ENCODE data around the gene ATP5ME. TPM values are rescaled to one million over a fixed set of nuclear protein-coding genes. Genes with fewer than 3 reads are reported as not detected.
A peak's percentile ranks its signal among the peaks of the same experiment; 100 is the strongest.

The ATP5ME gene
- total and polyA plus RNA-seq, 8 donors = 88.4 to 318 (median 115) TPM

DNA sequence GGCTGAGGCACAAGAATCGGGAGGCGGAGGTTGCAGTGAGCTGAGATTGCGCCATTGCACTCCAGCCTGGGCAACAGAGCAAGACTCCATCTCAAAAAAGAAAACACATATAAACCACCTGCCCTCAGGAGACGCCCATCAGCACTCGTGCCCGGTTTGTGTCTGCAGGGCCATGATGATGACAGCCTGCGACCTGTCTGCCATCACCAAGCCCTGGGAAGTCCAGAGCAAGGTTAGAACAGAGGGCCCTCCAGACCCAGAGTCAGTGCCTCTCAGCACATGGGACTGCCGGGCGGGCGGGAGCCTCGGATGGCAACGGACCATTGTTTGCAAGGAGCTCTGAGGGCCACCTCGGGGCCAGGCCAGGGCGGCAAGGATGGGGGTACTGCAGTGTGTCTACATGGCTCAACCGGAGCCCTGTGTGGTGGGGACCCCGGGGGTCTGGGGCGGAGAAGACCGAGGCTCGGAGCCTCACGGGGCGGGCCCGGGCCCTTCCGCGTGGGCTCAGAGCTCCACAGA is 9.3 kb downstream of the ATP5ME start:
- no peak overlapping the region for H3K4me3 ChIP-seq
- FAIRE-seq = no peak

DNA sequence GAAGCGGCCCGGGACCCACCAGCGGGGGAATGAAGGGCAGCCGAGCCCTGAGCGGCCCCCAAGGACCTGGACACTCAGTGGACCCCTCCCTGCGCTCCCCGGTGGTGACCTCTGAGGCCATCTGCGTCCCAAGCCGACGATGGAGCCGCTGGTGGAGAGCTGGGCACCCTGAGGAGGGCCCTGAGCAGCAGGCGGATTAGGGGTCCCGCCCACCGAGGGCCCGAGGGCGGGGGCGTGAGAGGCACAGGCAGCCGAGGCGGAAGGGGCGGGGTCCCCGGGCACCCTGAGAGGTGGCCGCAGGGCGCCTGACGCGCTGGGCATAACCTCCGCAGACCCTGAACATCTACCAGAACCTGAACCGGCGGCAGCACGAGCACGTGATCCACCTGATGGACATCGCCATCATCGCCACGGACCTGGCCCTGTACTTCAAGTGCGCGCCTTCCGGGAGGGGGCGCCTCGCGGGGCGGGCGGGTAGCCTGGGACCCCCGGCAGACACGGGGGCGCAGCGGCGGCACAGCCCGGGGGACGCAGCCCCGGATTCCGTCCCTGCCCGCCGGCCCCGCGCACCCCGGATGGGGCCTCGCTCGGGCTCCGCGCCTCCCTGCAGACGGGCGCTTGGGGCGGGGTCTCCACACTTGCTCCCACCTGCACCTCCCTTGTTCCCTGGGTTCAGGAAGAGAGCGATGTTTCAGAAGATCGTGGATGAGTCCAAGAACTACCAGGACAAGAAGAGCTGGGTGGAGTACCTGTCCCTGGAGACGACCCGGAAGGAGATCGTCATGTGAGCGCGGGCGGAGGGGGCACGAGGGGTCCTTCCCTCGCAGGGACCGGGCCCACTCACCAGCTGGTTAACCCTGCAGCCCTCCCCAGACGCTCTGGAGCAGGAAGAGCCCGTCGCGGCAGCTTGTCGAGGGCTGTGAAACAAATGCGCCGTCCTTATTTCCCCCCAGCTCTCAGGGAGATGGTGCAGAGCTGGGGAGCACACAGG is 10.3 kb downstream of the ATP5ME start:
- FAIRE-seq (no peak), DNase-seq (peak in 4 of 6 donors; percentile 14 to 72 (median 68)), ATAC-seq (peak; percentile 73 to 87 (median 76))
- no peaks in the 10 kb centered on the region for H3K4me1 ChIP-seq
- TF ChIP-seq, protein P1, sequence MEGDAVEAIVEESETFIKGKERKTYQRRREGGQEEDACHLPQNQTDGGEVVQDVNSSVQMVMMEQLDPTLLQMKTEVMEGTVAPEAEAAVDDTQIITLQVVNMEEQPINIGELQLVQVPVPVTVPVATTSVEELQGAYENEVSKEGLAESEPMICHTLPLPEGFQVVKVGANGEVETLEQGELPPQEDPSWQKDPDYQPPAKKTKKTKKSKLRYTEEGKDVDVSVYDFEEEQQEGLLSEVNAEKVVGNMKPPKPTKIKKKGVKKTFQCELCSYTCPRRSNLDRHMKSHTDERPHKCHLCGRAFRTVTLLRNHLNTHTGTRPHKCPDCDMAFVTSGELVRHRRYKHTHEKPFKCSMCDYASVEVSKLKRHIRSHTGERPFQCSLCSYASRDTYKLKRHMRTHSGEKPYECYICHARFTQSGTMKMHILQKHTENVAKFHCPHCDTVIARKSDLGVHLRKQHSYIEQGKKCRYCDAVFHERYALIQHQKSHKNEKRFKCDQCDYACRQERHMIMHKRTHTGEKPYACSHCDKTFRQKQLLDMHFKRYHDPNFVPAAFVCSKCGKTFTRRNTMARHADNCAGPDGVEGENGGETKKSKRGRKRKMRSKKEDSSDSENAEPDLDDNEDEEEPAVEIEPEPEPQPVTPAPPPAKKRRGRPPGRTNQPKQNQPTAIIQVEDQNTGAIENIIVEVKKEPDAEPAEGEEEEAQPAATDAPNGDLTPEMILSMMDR (IDR thresholded peaks at IDR 0.05) = no peak
- intact Hi-C loops (cut with DNase I) = no loop called here
- H3K9me3 ChIP-seq = no peaks in the 10 kb centered on the region
- WGBS, 2 donors = 3 to 4% methylated on average over 67 to 80 of the region's 80 CpGs
- H3K27me3 ChIP-seq = no peaks in the 10 kb centered on the region
- no peaks in the 10 kb centered on the region for H3K36me3 ChIP-seq
- peak overlapping the region in 1 of 4 donors; percentile 22 for H3K27ac ChIP-seq
- H3K4me3 ChIP-seq = peak overlapping the region; percentile 44 to 61 (median 56)

More for the DNA sequence above, 9.3 kb downstream of the ATP5ME start:
- WGBS, 2 donors = 89 to 97% methylated on average over 24 of the region's 24 CpGs
- ATAC-seq (no peak), DNase-seq (peak in 4 of 6 donors; percentile 12 to 72 (median 40))
- H3K27ac ChIP-seq = no peak overlapping the region
- H3K4me1 ChIP-seq = no peaks in the 10 kb centered on the region
- no peaks in the 10 kb centered on the region for H3K9me3 ChIP-seq
- H3K36me3 ChIP-seq = no peaks in the 10 kb centered on the region
- no peaks in the 10 kb centered on the region for H3K27me3 ChIP-seq
- TF ChIP-seq, protein P1 (IDR thresholded peaks at IDR 0.05) = no peak
- intact Hi-C loops (cut with DNase I) = no loop called here

DNA sequence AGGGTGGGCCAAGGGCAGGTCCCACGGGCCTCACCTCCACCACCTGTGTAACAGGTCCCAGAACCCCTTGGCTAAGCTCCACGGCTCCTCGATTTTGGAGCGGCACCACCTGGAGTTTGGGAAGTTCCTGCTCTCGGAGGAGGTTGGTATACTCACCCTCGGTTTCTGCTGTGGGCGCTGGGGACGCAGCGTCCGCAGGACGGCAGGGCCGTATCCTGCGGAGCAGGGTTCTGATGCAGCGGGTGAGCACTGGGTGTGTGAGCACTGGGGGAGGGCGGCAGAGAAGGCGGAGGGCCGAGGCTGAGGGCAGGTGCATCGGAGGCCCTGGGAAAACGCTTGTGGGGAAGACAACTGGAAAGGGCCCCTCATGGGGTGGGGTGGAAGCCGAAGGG is 11.0 kb downstream of the ATP5ME start:
- ATAC-seq (peak in 3 of 4 donors; percentile 10 to 46 (median 14)), DNase-seq (peak in 3 of 6 donors; percentile 2 to 42 (median 20)), FAIRE-seq (no peak)
- 22 to 30% methylated on average over 16 to 20 of the region's 20 CpGs for WGBS, 2 donors
- Histone ChIP-seq H3K9me3 (no peaks in the 10 kb centered on the region), H3K4me3 (peak overlapping the region; percentile 44 to 61 (median 56)), H3K36me3 (no peaks in the 10 kb centered on the region), H3K27me3 (no peaks in the 10 kb centered on the region), H3K27ac (no peak overlapping the region), H3K4me1 (no peaks in the 10 kb centered on the region)
- TF ChIP-seq, protein P1 (IDR thresholded peaks at IDR 0.05) = no peak
- intact Hi-C loops (cut with DNase I) = no loop called here

DNA sequence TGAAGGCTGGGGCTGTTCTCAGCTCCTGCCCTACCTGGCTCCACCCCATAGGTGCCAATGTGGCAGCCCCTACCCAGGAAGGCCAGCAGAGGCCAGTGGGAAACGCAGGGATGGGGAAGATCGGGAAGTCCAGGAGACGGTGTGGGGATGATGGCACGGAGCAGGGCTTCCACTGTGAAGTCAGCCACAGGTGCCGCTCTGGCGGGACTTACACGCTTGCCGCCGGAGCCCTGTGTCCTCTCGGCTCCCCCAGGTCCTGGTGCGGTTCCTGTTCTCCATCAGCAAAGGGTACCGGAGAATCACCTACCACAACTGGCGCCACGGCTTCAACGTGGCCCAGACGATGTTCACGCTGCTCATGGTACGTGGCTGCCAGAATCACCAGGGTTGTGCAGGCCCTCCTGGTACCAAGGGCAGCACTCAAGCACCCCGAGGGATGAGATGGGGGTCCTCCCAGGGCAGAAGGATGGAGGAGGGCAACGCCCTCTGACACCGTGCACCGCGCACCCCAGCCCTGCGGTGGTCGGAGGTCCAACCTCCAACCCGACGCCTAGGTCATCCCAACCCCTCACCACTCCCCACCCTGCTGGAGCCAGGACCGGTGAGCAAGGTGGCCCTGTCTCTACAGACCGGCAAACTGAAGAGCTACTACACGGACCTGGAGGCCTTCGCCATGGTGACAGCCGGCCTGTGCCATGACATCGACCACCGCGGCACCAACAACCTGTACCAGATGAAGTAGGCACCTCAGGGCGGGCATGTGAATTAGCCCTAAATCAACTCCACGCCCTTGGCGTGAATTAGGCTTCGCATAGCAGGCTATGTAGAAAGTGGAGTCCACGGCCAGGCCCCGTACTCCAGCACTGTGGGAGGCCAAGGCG is 12.0 kb downstream of the ATP5ME start:
- 88 to 96% methylated on average over 42 of the region's 42 CpGs for WGBS, 2 donors
- TF ChIP-seq, protein P1 (IDR thresholded peaks at IDR 0.05) = no peak
- H3K4me3 ChIP-seq = no peak overlapping the region
- H3K27me3 ChIP-seq = no peaks in the 10 kb centered on the region
- peak in 1 of 6 donors; percentile 2 for DNase-seq
- H3K4me1 ChIP-seq = no peaks in the 10 kb centered on the region
- intact Hi-C loops (cut with DNase I) = no loop called here
- no peak for FAIRE-seq
- H3K36me3 ChIP-seq = no peaks in the 10 kb centered on the region
- H3K9me3 ChIP-seq = no peaks in the 10 kb centered on the region
- H3K27ac ChIP-seq = no peak overlapping the region
- no peak for ATAC-seq
